H9 (cell line): ENCODE data around the gene EIF5A2. TPM values are rescaled to one million over a fixed set of nuclear protein-coding genes. Genes with fewer than 3 reads are reported as not detected.

Experiments used
- DNase-seq: peaks from one replicate; pipeline ENCODE4 v3.0.0-alpha.2; 2017
- H2AFZ ChIP-seq: one replicate; pipeline ENCODE4 v1.6.1; 2013; ENCODE audit warnings: mild to moderate bottlenecking, low read length, control low read depth, moderate library complexity
- H2AK5ac ChIP-seq: 2 replicates; pipeline ENCODE4 v1.6.1; 2013; ENCODE audit warnings: low read length, control low read depth, mixed read lengths; ENCODE audit not compliant: insufficient read length
- H2BK120ac ChIP-seq: one replicate; pipeline ENCODE4 v1.6.1; 2013; ENCODE audit warnings: low read depth, mild to moderate bottlenecking, low read length, control low read depth, inconsistent platforms; ENCODE audit not compliant: poor library complexity, severe bottlenecking
- H2BK12ac ChIP-seq: 2 replicates; pipeline ENCODE4 v1.6.1; 2013; ENCODE audit warnings: low read length, control low read depth, mixed read lengths, low read depth; ENCODE audit not compliant: insufficient read length
- H2BK15ac ChIP-seq: 2 replicates; pipeline ENCODE4 v1.6.1; 2013; ENCODE audit warnings: low read depth, low read length, control low read depth
- H2BK20ac ChIP-seq: one replicate; pipeline ENCODE4 v1.6.1; 2013; ENCODE audit warnings: low read depth, mild to moderate bottlenecking, low read length, control low read depth, inconsistent platforms; ENCODE audit not compliant: poor library complexity, severe bottlenecking
- H2BK5ac ChIP-seq: 2 replicates; pipeline ENCODE4 v1.6.1; 2013; ENCODE audit warnings: low read length, control low read depth, mixed read lengths; ENCODE audit not compliant: insufficient read length
- H3K14ac ChIP-seq: 2 replicates; pipeline ENCODE4 v1.6.1; 2013; ENCODE audit warnings: low read length, control low read depth; ENCODE audit not compliant: insufficient read depth
- H3K18ac ChIP-seq: 2 replicates; pipeline ENCODE4 v1.6.1; 2013; ENCODE audit warnings: low read depth, mild to moderate bottlenecking, mixed read lengths, low read length, control low read depth; ENCODE audit not compliant: insufficient read length
- H3K23ac ChIP-seq: 2 replicates; pipeline ENCODE4 v1.6.1; 2013; ENCODE audit warnings: low read length, control low read depth, mixed read lengths, low read depth; ENCODE audit not compliant: insufficient read length
- H3K23me2 ChIP-seq: 2 replicates; pipeline ENCODE4 v1.6.1; 2013; ENCODE audit warnings: low read depth, mild to moderate bottlenecking, mixed read lengths, low read length, control low read depth; ENCODE audit not compliant: insufficient read length, poor library complexity, severe bottlenecking
- H3K27ac ChIP-seq: 2 replicates; pipeline ENCODE4 v1.5.1; 2013; ENCODE audit warnings: low read length, control low read depth, mixed read lengths, low read depth; ENCODE audit not compliant: insufficient read length
- H3K27me3 ChIP-seq: 2 replicates; pipeline ENCODE4 v1.6.1; 2013; ENCODE audit warnings: low read length, control low read depth, inconsistent platforms; ENCODE audit not compliant: insufficient read depth
- H3K4ac ChIP-seq: 2 replicates; pipeline ENCODE4 v1.6.1; 2013; ENCODE audit warnings: low read depth, mild to moderate bottlenecking, control low read depth, inconsistent platforms, low read length, moderate library complexity
- H3K4me1 ChIP-seq: 2 replicates; pipeline ENCODE4 v1.6.1; 2013; ENCODE audit warnings: low read length, control low read depth, inconsistent platforms; ENCODE audit not compliant: insufficient read depth
- H3K4me2 ChIP-seq: 2 replicates; pipeline ENCODE4 v1.6.1; 2013; ENCODE audit warnings: low read length, control low read depth, mixed read lengths; ENCODE audit not compliant: insufficient read length, insufficient read depth
- H3K56ac ChIP-seq: 2 replicates; pipeline ENCODE4 v1.6.1; 2013; ENCODE audit warnings: low read depth, mild to moderate bottlenecking, mixed read lengths, low read length, control low read depth; ENCODE audit not compliant: insufficient read length
- H3K79me1 ChIP-seq: 2 replicates; pipeline ENCODE4 v1.6.1; 2013; ENCODE audit warnings: low read depth, mild to moderate bottlenecking, moderate library complexity, low read length, control low read depth, inconsistent platforms; ENCODE audit not compliant: insufficient read depth, poor library complexity, severe bottlenecking
- H3K79me2 ChIP-seq: 2 replicates; pipeline ENCODE4 v1.6.1; 2013; ENCODE audit warnings: low read length, control low read depth, inconsistent platforms; ENCODE audit not compliant: insufficient read depth
- H3K9ac ChIP-seq: 2 replicates; pipeline ENCODE4 v1.6.1; 2013; ENCODE audit warnings: low read length, control low read depth, mixed read lengths; ENCODE audit not compliant: insufficient read length; ENCODE audit errors: extremely low read depth
- H3K9me3 ChIP-seq: one replicate; pipeline ENCODE4 v1.6.1; 2013; ENCODE audit warnings: low read depth, low read length, inconsistent platforms; ENCODE audit not compliant: control insufficient read depth
- H3T11ph ChIP-seq: one replicate; pipeline ENCODE4 v1.6.1; 2013; ENCODE audit warnings: mild to moderate bottlenecking, low read length, control low read depth, inconsistent platforms
- H4K20me1 ChIP-seq: one replicate; pipeline ENCODE4 v1.6.1; 2013; ENCODE audit not compliant: control insufficient read depth, insufficient read length, insufficient read depth
- H4K5ac ChIP-seq: 2 replicates; pipeline ENCODE4 v1.6.1; 2013; ENCODE audit warnings: low read depth, mild to moderate bottlenecking, mixed read lengths, low read length, control low read depth; ENCODE audit not compliant: insufficient read length
- H4K8ac ChIP-seq: replicated peaks from 2 replicates; pipeline ENCODE4 v1.6.1; 2013; ENCODE audit warnings: low read length, control low read depth, mixed read lengths, low read depth; ENCODE audit not compliant: insufficient read length
- H4K91ac ChIP-seq: 2 replicates; pipeline ENCODE4 v1.6.1; 2013; ENCODE audit warnings: low read depth, mild to moderate bottlenecking, moderate library complexity, mixed read lengths, low read length, control low read depth; ENCODE audit not compliant: insufficient read length
- H3K27ac Mint-ChIP-seq, 3 experiments: 2 replicates in 2 of 3; 3 replicates in 1 of 3; pipeline ENCODE4 v1.8.0; 2020 to 2021; ENCODE audit warnings: mixed read lengths in 3 of 3, mild to moderate bottlenecking in 1 of 3, moderate library complexity in 1 of 3
- H3K27me3 Mint-ChIP-seq: 2 replicates; pipeline ENCODE4 v1.8.0; 2021; ENCODE audit warnings: low read depth, mild to moderate bottlenecking, moderate library complexity, mixed read lengths
- H3K36me3 Mint-ChIP-seq, 3 experiments: 2 replicates in 2 of 3; 3 replicates in 1 of 3; pipeline ENCODE4 v1.8.0; 2020 to 2021; ENCODE audit warnings: low read depth in 3 of 3, mixed read lengths in 3 of 3; ENCODE audit not compliant: insufficient read depth in 1 of 3
- H3K4me1 Mint-ChIP-seq, 2 experiments: 2 replicates each; pipeline ENCODE4 v1.8.0; 2020; ENCODE audit warnings: mixed read lengths in 2 of 2
- H3K4me3 Mint-ChIP-seq, 2 experiments: 2 replicates in 1 of 2; 3 replicates in 1 of 2; pipeline ENCODE4 v1.8.0; 2020 to 2021; ENCODE audit warnings: mild to moderate bottlenecking in 2 of 2, mixed read lengths in 2 of 2, moderate library complexity in 1 of 2
- H3K9me3 Mint-ChIP-seq, 2 experiments: 2 replicates in 1 of 2; 3 replicates in 1 of 2; pipeline ENCODE4 v1.8.0; 2020; ENCODE audit warnings: mild to moderate bottlenecking in 2 of 2, mixed read lengths in 2 of 2, moderate library complexity in 1 of 2
- CTCF ChIP-seq: fragments of 200-600 bp; sonication (generic); conservative IDR thresholded peaks from 3 replicates; pipeline ENCODE4 v1.8.0; 2021; ENCODE audit warnings: antibody characterized with exemption, mild to moderate bottlenecking
- WGBS: extraction: QIAGEN DNeasy Blood & Tissue Kit; methylation state at CpG from one replicate; pipeline ENCODE4 v1.1.7; 2013; ENCODE audit warnings: missing lambda C conversion rate, low lambda C conversion rate, mixed read lengths; ENCODE audit not compliant: insufficient read length; ENCODE audit errors: extremely low coverage; 5-methylcytosine and 5-hydroxymethylcytosine counted together
- total RNA-seq: library from RNA; stranded (reverse); gene quantifications from 2 replicates; pipeline ENCODE4 v1.2.1, GENCODE V29; 2021

The EIF5A2 gene
- total RNA-seq, 1 experiment from 2014 or later = 7.7 TPM

- Histone ChIP-seq H3K79me1 (no peaks in the 10 kb centered on the region), H3K18ac (no peak overlapping the region), H2AK5ac (no peak overlapping the region), H2BK12ac (no peak overlapping the region), H3K9ac (no peak overlapping the region), H3K79me2 (no peaks in the 10 kb centered on the region), H3K9me3 (no peaks in the 10 kb centered on the region), H4K91ac (no peak overlapping the region), H2BK120ac (no peak overlapping the region), H3K4me1 (0 out of 2 replicates have a peak, but pooled peaks cover 3% of the 10 kb centered on the region), H3K4ac (no peak overlapping the region), H3K27ac (no peak overlapping the region), H3K23me2 (no peaks in the 10 kb centered on the region), H4K8ac (no peak overlapping the region), H3K14ac (no peak overlapping the region), H3T11ph (no peak overlapping the region), H2BK20ac (no peak overlapping the region), H2BK15ac (no peak overlapping the region), H3K56ac (no peak overlapping the region), H4K20me1 (no peaks in the 10 kb centered on the region), H3K4me2 (no peak overlapping the region), H4K5ac (no peak overlapping the region), H2BK5ac (no peak overlapping the region), H3K23ac (no peak overlapping the region), H3K27me3 (no peaks in the 10 kb centered on the region), H2AFZ (no peak overlapping the region)
- no peak for TF ChIP-seq CTCF
- no peaks in the 10 kb centered on the region for H3K9me3 Mint-ChIP-seq
- no CpG with 5 or more reads among the region's 2 CpGs for WGBS
- peaks cover 6% of the 10 kb centered on the region in 2 experiments for H3K4me1 Mint-ChIP-seq
- H3K27me3 Mint-ChIP-seq = no peaks in the 10 kb centered on the region
- no peak overlapping the region for H3K27ac Mint-ChIP-seq
- no peak for DNase-seq
- no peaks in the 10 kb centered on the region for H3K36me3 Mint-ChIP-seq
- no peak overlapping the region for H3K4me3 Mint-ChIP-seq
Observed at GRCh38 chr3:170876537-170876936, 31.9 kb downstream of the EIF5A2 start.
